IMR-90 (cell line): ENCODE data around the gene RRP1. TPM values are rescaled to one million over a fixed set of nuclear protein-coding genes. Genes with fewer than 3 reads are reported as not detected.

Source experiments
- ATAC-seq: fragments of 200-7000 bp; cut with Tn5 transposase; 2 replicates; pipeline ENCODE4 v1.9.1; 2020; ENCODE audit warnings: low read depth, mild to moderate bottlenecking, moderate library complexity
- BruUV-seq: library from RNA; stranded (reverse); fragments of 400-500 nt; replicated peaks from 2 replicates; lab custom pipeline; 2021; lab: Mats Ljungman, UMichigan
- CTCF ChIA-PET: fragments of 300-600 bp; formaldehyde crosslinking; extraction: SDS; loops from one replicate; lab custom pipeline; 2021; ENCODE audit warnings: antibody characterized with exemption; lab: Yijun Ruan, JAX
- POLR2A ChIA-PET: fragments of 300-600 bp; sonication (Branson Sonifier 250); formaldehyde crosslinking; loops from one replicate; lab custom pipeline; 2022; ENCODE audit warnings: antibody characterized with exemption; ENCODE audit not compliant: unreplicated experiment; lab: Charles Lee
- DNase-seq: peaks from one replicate; pipeline ENCODE4 v3.0.0; 2013
- H2AFZ ChIP-seq: replicated peaks from 2 replicates; pipeline ENCODE3; 2013; ENCODE audit warnings: low read length, mild to moderate bottlenecking; ENCODE audit not compliant: poor library complexity
- H2AK5ac ChIP-seq: 2 replicates; pipeline ENCODE4 v1.6.1; 2013; ENCODE audit warnings: low read depth, low read length, inconsistent platforms
- H2AK9ac ChIP-seq: replicated peaks from 2 replicates; pipeline ENCODE3; 2013; ENCODE audit warnings: mild to moderate bottlenecking, low read depth, low read length, moderate library complexity; ENCODE audit not compliant: poor library complexity
- H2BK120ac ChIP-seq: 2 replicates; pipeline ENCODE4 v1.6.1; 2013; ENCODE audit warnings: low read depth, low read length, inconsistent platforms
- H2BK15ac ChIP-seq: 3 replicates; pipeline ENCODE4 v1.6.1; 2013; ENCODE audit warnings: low read depth, low read length, inconsistent platforms
- H2BK20ac ChIP-seq: 2 replicates; pipeline ENCODE4 v1.6.1; 2013; ENCODE audit warnings: low read depth, mild to moderate bottlenecking, inconsistent platforms, low read length, moderate library complexity
- H2BK5ac ChIP-seq: 2 replicates; pipeline ENCODE4 v1.6.1; 2013; ENCODE audit warnings: mild to moderate bottlenecking, low read depth, low read length, inconsistent platforms; ENCODE audit not compliant: poor library complexity, severe bottlenecking
- H3K14ac ChIP-seq: replicated peaks from 2 replicates; pipeline ENCODE4 v1.6.1; 2013; ENCODE audit warnings: low read depth, low read length, inconsistent platforms
- H3K18ac ChIP-seq: 2 replicates; pipeline ENCODE4 v1.6.1; 2013; ENCODE audit warnings: low read depth, low read length, control low read depth
- H3K23ac ChIP-seq: 2 replicates; pipeline ENCODE4 v1.6.1; 2013; ENCODE audit warnings: low read depth, low read length, inconsistent platforms
- H3K27ac ChIP-seq: 2 replicates; pipeline ENCODE4 v1.5.1; 2013; ENCODE audit warnings: mild to moderate bottlenecking, control low read depth, low read length; ENCODE audit not compliant: insufficient read depth
- H3K27me3 ChIP-seq: 2 replicates; pipeline ENCODE4 v1.6.1; 2013; ENCODE audit warnings: low read length; ENCODE audit not compliant: control insufficient read depth, insufficient read depth
- H3K36me3 ChIP-seq: 2 replicates; pipeline ENCODE4 v1.6.1; 2013; ENCODE audit warnings: low read length, mixed read lengths; ENCODE audit not compliant: control insufficient read depth, insufficient read depth
- H3K4ac ChIP-seq: 2 replicates; pipeline ENCODE4 v1.6.1; 2013; ENCODE audit warnings: low read depth, low read length, inconsistent platforms
- H3K4me1 ChIP-seq: 2 replicates; pipeline ENCODE4 v1.6.1; 2013; ENCODE audit warnings: low read length, mixed read lengths; ENCODE audit not compliant: control insufficient read depth, insufficient read depth
- H3K4me2 ChIP-seq: 2 replicates; pipeline ENCODE4 v1.6.1; 2013; ENCODE audit warnings: low read depth, mild to moderate bottlenecking, control low read depth, low read length, moderate library complexity
- H3K4me3 ChIP-seq: 2 replicates; pipeline ENCODE4 v1.5.1; 2013; ENCODE audit warnings: low read depth, mild to moderate bottlenecking, control low read depth, low read length, moderate library complexity; ENCODE audit not compliant: insufficient read depth
- H3K56ac ChIP-seq: 2 replicates; pipeline ENCODE4 v1.6.1; 2013; ENCODE audit warnings: low read length, inconsistent platforms; ENCODE audit not compliant: insufficient read depth; ENCODE audit errors: extremely low read depth
- H3K79me1 ChIP-seq, 2 experiments: 2 replicates each; pipeline ENCODE4 v1.6.1; 2013; ENCODE audit warnings: low read length in 2 of 2, inconsistent platforms in 1 of 2, low read depth in 1 of 2
- H3K9ac ChIP-seq: 2 replicates; pipeline ENCODE4 v1.6.1; 2013; ENCODE audit warnings: low read depth, low read length, control low read depth
- H3K9me1 ChIP-seq: 2 replicates; pipeline ENCODE4 v1.6.1; 2013; ENCODE audit warnings: low read length, inconsistent platforms; ENCODE audit not compliant: insufficient read depth
- H3K9me3 ChIP-seq: 2 replicates; pipeline ENCODE4 v1.6.1; 2013; ENCODE audit warnings: low read length; ENCODE audit not compliant: control insufficient read depth, insufficient read depth
- H4K20me1 ChIP-seq: 2 replicates; pipeline ENCODE4 v1.6.1; 2013; ENCODE audit warnings: low read length, inconsistent platforms; ENCODE audit not compliant: insufficient read depth
- H4K5ac ChIP-seq: 2 replicates; pipeline ENCODE4 v1.6.1; 2013; ENCODE audit warnings: mild to moderate bottlenecking, low read depth, low read length, control low read depth
- H4K8ac ChIP-seq, 2 experiments: 2 replicates each; pipeline ENCODE4 v1.6.1; 2013; ENCODE audit warnings: low read depth in 2 of 2, low read length in 2 of 2, control low read depth in 1 of 2, inconsistent platforms in 1 of 2
- H4K91ac ChIP-seq: 2 replicates; pipeline ENCODE4 v1.6.1; 2013; ENCODE audit warnings: low read depth, low read length, inconsistent platforms; ENCODE audit not compliant: insufficient read depth
- CEBPB ChIP-seq: IDR thresholded peaks from 2 replicates; pipeline ENCODE4 v1.6.1; 2012; ENCODE audit warnings: low read depth, low read length, improper control_type of control experiment
- CTCF ChIP-seq: conservative IDR thresholded peaks from 2 replicates; pipeline ENCODE4 v1.5.1; 2012; ENCODE audit warnings: mild to moderate bottlenecking, low read depth, low read length, improper control_type of control experiment
- NFE2L2 ChIP-seq: fragments of 150-350 bp; IDR thresholded peaks from 2 replicates; pipeline ENCODE4 v1.6.1; 2016; ENCODE audit warnings: low read depth, mild to moderate bottlenecking, low read length
- RAD21 ChIP-seq: IDR thresholded peaks from 2 replicates; pipeline ENCODE4 v1.6.1; 2012; ENCODE audit warnings: low read length, improper control_type of control experiment
- RFX5 ChIP-seq: IDR thresholded peaks from 2 replicates; pipeline ENCODE4 v1.8.0; 2012; ENCODE audit warnings: low read depth, mild to moderate bottlenecking, low read length, moderate library complexity
- SMC3 ChIP-seq: fragments of 150-350 bp; IDR thresholded peaks from 2 replicates; pipeline ENCODE4 v1.6.1; 2016; ENCODE audit warnings: low read depth, mild to moderate bottlenecking, antibody characterized with exemption, low read length, moderate library complexity
- WGBS, 2 experiments: methylation state at CpG; one replicate each; pipeline versions ENCODE4 v1.1.5 to v1.1.7; 2013; ENCODE audit warnings: missing lambda C conversion rate in 2 of 2; ENCODE audit not compliant: insufficient read length in 1 of 2; ENCODE audit errors: extremely low coverage in 2 of 2; 5-methylcytosine and 5-hydroxymethylcytosine counted together
- dilution Hi-C: fragments of 300-500 bp; cut with HindIII; formaldehyde crosslinking; loops from one replicate; pipeline ENCODE4 v1.14.3; 2018; ENCODE audit warnings: low sequenced_read_pairs; ENCODE audit not compliant: unreplicated experiment
- in situ Hi-C: fragments of 300-500 bp; cut with MboI; formaldehyde crosslinking; loops from 3 replicates; pipeline ENCODE4 v1.14.3; 2019; ENCODE audit warnings: low sequenced_read_pairs, inconsistent platforms, mixed read lengths
- intact Hi-C: fragments of 100-400 bp; cut with micrococcal nuclease; formaldehyde crosslinking; loops from 2 replicates; pipeline ENCODE4 v1.10.0; 2022
- polyA plus RNA-seq, 3 experiments: library from polyadenylated mRNA; depleted of rRNA; stranded (reverse); fragments of >200 nt; gene quantifications; 2 replicates each; pipeline ENCODE4 v1.2.3, GENCODE V29; 2012; ENCODE audit warnings: low replicate concordance in 1 of 3
- total RNA-seq: library from RNA; depleted of rRNA; stranded (reverse); fragments of >200 nt; gene quantifications from 2 replicates; pipeline ENCODE4 v1.2.3, GENCODE V29; 2012

Gene RRP1
- total and polyA plus RNA-seq, 2 of the 4 experiments (the other 2 are of a cell fraction) = 20.2 to 23.3 TPM

- H3K56ac ChIP-seq = no peak overlapping the region
- DNase-seq (no peak), ATAC-seq (no peak)
- no peak overlapping the region for H4K5ac ChIP-seq
- no peak overlapping the region for H2BK120ac ChIP-seq
- no peak overlapping the region for H4K91ac ChIP-seq
- in situ Hi-C loops = no loop called here
- dilution Hi-C loops = no loop called here
- H2BK15ac ChIP-seq = no peak overlapping the region
- peaks cover 9% of the 10 kb centered on the region; the same call in 1 of the 2 replicates for H3K4me1 ChIP-seq
- peaks cover 0 to 6% of the 10 kb centered on the region in 2 experiments; a peak in 1 of 4 replicates for H3K79me1 ChIP-seq
- H2BK5ac ChIP-seq = no peak overlapping the region
- H2AK5ac ChIP-seq = no peak overlapping the region
- TF ChIP-seq CTCF (no peak), RAD21 (no peak), CEBPB (no peak), SMC3 (no peak), NFE2L2 (no peak), RFX5 (no peak)
- no peak overlapping the region for H2AK9ac ChIP-seq
- H3K27me3 ChIP-seq = no peaks in the 10 kb centered on the region
- no peak overlapping the region for H3K18ac ChIP-seq
- peaks cover 8% of the 10 kb centered on the region for H3K9me1 ChIP-seq
- H3K23ac ChIP-seq = no peak overlapping the region
- H3K4me2 ChIP-seq = no peak overlapping the region
- H3K27ac ChIP-seq = no peak overlapping the region
- peaks cover 3% of the 10 kb centered on the region; the same call in 1 of the 2 replicates for H3K9me3 ChIP-seq
- H3K4ac ChIP-seq = no peak overlapping the region
- no peak overlapping the region for H4K8ac ChIP-seq
- no peak overlapping the region for H3K9ac ChIP-seq
- ChIA-PET CTCF (interaction anchor here (0.6 kb wide), 1 partner anchor 38 kb away, joined by 4 read pairs; no protein-coding TSS in a partner anchor), POLR2A (no interaction called here)
- H4K20me1 ChIP-seq = 0 out of 2 replicates have a peak, but pooled peaks cover 4% of the 10 kb centered on the region
- H3K4me3 ChIP-seq = no peak overlapping the region
- peaks cover 41% of the 10 kb centered on the region for H3K36me3 ChIP-seq
- no peak overlapping the region for H2BK20ac ChIP-seq
- WGBS, 2 experiments = 100% methylated on average over 2 of the region's 15 CpGs; no CpG with 5 or more reads in 1 of the 2 experiments
- H2AFZ ChIP-seq = no peak overlapping the region
- BruUV-seq = no TSS peak
- no peak overlapping the region for H3K14ac ChIP-seq
- intact Hi-C loops = no loop called here
These were observed 26.9 kb upstream of the RRP1 start for GRCh38 chr21:43762303-43763128.
